GM10248 (cell line): ENCODE results near the gene WDR18.

Experiments
- CTCF ChIA-PET: fragments of 300-600 bp; sonication (Branson Sonifier 250); formaldehyde crosslinking; extraction: SDS; loops from one replicate; lab custom pipeline; 2021; ENCODE audit warnings: antibody characterized with exemption; lab: Yijun Ruan, JAX
- POLR2A ChIA-PET: fragments of 350-650 bp; sonication (Branson Sonifier 250); formaldehyde crosslinking; extraction: SDS; loops from one replicate; lab custom pipeline; 2020; ENCODE audit warnings: antibody characterized with exemption; lab: Yijun Ruan, JAX
- DNase-seq: peaks from one replicate; pipeline ENCODE4 v3.0.0; 2012; ENCODE audit errors: extremely low spot score
- TF ChIP-seq, protein P1 (sequence below): IDR thresholded peaks from 2 replicates; pipeline ENCODE4 v1.5.1; 2012; ENCODE audit warnings: mild to moderate bottlenecking, low read depth; ENCODE audit errors: extremely low read depth, missing control alignments, control extremely low read depth

WDR18 gene

DNA sequence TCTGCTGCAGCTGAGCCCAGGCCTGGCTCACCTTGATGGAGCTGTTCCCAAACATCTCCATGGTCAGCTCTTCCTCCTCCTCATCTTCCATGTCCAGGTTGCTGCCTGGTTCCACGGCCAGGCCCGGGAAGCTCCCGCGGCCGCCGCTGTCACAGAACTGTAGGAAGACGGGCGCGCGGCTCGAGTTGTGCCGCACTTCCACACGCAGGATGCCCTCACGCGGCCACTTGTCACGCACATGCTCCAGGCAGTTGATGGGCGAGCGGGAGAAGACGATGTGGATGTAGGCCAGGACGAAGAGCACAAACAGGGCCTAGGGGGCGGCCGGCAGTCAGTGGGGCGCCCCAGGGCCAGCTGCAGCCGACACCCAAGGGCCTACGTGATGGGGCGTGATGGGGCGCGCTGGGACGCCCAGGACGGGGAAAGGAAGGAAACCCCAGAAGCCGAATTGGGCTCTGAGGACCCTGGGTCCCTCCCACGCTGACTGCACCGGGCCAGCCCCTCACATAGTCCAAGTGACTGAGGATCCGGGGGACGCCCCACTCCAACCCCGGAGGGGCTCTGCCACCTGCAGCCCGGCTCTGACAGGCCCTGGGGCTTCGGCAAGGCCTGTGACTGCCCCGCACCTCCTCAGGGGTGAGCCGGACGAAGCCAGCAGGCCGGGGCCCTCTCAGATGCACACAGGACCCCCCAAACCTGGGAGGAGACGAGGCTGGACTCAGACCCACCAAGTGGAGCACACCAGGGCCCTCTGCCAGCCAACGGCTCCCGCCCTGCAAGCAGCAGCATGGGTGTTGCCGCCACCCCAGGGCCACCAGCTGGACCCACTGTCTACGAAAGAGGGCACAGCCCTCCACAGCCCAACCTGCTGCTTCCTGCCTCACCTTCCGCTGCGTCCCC, 30.3 kb downstream of the WDR18 start:
- TF ChIP-seq, protein P1, sequence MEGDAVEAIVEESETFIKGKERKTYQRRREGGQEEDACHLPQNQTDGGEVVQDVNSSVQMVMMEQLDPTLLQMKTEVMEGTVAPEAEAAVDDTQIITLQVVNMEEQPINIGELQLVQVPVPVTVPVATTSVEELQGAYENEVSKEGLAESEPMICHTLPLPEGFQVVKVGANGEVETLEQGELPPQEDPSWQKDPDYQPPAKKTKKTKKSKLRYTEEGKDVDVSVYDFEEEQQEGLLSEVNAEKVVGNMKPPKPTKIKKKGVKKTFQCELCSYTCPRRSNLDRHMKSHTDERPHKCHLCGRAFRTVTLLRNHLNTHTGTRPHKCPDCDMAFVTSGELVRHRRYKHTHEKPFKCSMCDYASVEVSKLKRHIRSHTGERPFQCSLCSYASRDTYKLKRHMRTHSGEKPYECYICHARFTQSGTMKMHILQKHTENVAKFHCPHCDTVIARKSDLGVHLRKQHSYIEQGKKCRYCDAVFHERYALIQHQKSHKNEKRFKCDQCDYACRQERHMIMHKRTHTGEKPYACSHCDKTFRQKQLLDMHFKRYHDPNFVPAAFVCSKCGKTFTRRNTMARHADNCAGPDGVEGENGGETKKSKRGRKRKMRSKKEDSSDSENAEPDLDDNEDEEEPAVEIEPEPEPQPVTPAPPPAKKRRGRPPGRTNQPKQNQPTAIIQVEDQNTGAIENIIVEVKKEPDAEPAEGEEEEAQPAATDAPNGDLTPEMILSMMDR, result no peak
- no peak for DNase-seq
- POLR2A ChIA-PET, result interaction anchor here (0.5 kb wide), 1 partner anchor 150 kb away, joined by 3 read pairs; no protein-coding TSS in a partner anchor
- CTCF ChIA-PET, result interaction anchor here (0.9 to 1.1 kb wide), 2 partner anchors 14 to 33 kb away, joined by 3 to 4 read pairs; no protein-coding TSS in a partner anchor

DNA sequence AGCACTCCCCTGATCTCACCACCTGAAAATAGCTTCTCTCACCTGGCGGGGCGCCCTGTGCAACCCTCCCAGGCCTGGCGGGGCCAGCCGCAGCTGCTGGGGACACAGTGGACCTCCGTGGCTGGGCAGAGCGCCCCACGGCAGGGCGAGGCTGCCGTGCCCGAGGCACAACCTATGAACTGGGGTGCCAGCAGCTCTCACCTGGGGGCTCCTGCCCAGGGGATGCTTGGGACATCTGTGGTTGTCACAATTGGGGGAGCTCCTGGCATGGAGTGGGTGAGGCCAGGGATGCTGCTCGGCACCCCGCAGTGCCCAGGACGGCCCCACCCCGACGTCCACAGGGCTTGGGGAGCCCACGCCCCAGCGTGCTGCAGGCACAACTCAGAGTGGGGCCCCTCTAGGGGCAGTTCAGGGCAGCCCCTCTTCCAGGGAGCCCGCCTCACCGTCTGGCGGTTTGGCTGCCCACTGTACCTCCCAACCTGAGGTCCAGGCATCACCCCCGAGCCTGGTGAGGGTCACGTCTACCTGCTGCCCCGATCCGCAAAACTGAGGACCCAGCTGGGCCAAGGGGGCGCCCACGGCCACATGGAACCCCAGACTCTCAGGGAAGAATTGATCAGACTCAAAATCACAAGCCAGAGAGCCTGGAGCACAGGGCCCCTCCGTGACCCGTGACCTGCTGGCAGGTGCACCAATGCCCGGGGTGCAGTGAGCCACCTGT, 31.1 kb downstream of the WDR18 start:
- no peak for DNase-seq
- POLR2A ChIA-PET, result interaction anchor here (0.6 kb wide), 1 partner anchor 11 kb away, joined by 3 read pairs; no protein-coding TSS in a partner anchor
- CTCF ChIA-PET, result no interaction called here
- TF ChIP-seq, protein P1, result no peak

DNA sequence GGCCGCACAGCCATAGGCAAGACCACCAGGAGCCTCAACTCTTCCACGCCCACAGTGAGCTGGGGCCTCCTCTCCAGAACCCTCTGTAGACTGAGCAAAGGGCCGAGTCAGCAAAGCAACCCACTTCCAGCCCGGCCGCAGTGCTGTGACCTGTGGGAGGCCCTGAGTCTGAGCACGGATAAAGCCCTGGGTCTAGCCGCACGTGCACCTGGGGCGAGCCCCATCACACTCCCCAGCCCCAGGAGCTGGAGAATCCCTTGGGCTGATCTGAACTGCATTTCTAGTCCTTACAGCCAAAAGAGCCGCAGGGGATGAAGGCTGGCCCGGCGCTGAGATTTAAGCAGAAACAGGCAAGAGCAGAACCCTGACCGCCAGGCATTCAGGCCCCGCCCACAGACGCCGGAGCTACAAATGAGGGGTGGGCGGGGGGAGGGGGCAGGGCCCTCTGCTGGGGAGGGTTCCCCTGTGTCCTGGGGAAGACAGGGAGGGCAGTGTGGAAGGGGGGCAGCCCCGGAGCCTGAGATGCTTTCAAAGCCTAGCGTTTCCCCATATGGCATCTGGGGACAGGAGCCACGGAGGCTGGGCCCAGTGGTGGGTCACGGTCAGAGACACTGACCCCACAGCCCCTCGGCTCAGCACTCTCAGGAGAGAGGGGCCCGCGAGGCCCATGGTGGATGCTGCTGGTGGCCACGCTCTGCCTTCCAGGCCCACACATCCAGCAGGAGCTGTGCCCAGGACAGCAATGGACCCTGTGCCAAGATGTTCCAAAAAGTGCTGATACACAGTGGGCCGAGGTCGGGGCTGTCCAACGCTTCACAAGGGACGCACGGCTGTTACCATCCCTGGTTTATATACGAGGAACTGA, 31.9 kb downstream of the WDR18 start:
- TF ChIP-seq, protein P1, result no peak
- DNase-seq, result no peak
- CTCF ChIA-PET, result interaction anchor here (1.0 kb wide), 1 partner anchor 32 kb away, joined by 3 read pairs; the partner anchor contains the start of gene WDR18
- POLR2A ChIA-PET, result interaction anchor here (0.6 kb wide), 1 partner anchor 12 kb away, joined by 3 read pairs; no protein-coding TSS in a partner anchor

DNA sequence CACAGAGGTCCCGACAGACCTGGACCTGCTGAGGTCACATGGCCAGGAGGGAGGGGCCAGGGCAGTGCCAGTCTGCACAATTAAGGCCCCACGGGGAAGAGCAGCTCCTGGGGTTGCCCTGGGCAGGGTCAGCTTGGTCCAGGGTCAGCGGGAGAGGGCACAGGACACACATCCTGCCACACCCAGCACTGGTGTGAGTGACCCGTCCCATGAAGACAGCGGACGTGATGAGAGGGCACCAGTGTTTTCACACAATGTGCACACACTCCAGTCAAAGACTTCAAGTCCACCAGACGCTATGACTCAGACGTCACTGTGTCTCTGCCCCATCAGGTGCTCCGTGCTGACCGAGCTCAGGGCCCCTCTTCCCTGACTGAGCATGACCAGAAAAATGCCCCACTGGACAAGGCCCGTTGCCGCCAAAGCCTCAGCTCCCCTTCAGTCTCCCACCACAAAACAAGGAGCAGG, 32.5 kb downstream of the WDR18 start:
- TF ChIP-seq, protein P1, result no peak
- no peak for DNase-seq
- ChIA-PET POLR2A (no interaction called here), CTCF (interaction anchor here (1.0 kb wide), 1 partner anchor 33 kb away, joined by 3 read pairs; the partner anchor contains the start of gene WDR18)

DNA sequence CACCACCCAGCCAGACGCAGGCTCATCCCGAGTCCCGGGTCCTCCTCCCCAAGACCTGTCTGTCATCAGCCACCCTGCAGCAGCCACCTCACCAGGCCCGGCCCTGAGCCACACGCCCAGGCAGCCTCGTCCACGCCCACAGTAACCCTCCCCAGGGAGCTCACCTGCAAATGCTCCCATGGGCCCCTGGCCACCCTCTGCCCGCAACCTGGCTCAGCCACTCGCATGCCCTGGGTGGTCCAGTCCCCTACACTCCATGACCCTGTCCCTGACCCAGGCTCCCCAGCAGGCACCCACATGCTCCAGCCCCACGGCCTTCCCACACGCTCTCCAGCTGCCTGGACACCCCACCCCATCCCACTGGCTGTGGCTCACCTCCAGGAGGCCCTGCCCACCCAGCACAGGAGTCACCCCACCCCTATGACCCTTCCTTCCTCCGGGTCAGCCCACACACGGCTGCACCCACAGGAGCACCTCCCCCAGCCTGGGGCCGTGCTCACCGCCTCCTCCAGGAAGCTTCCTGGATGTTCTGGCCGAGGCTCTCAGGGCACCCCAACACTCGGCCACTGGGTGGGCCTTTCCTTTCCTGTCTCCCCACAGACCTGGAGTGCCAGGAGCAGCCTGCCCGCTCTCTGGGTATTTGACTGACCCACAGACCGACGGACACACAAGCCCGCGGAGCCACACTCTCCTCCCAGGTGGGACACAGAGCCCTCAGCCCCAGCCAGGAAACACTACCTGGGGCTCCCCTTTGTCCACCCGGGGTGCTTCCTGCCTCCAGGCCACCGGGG, 33.2 kb downstream of the WDR18 start:
- DNase-seq, result no peak
- CTCF ChIA-PET, result interaction anchor here (1.0 kb wide), 1 partner anchor 34 kb away, joined by 3 read pairs; the partner anchor contains the start of gene WDR18
- POLR2A ChIA-PET, result interaction anchor here (0.6 kb wide), 1 partner anchor 15 kb away, joined by 4 read pairs; no protein-coding TSS in a partner anchor
- TF ChIP-seq, protein P1, result no peak
